GM18861 (cell line): ENCODE results near the gene CCSER1.
A peak's percentile ranks its signal among the peaks of the same experiment; 100 is the strongest.
"Not testable (repeated sequence)": the region's sequence is repeated elsewhere in the genome, so short reads cannot be mapped to it uniquely, and the experiment has no call there.

Experiments used
- ATAC-seq: cut with Tn5 transposase; IDR thresholded peaks from one replicate; pipeline ENCODE4 v1.9.1; 2021; ENCODE audit not compliant: unreplicated experiment

CCSER1 gene

GRCh38 chr4:91447168-91447567, 1320.0 kb downstream of the CCSER1 start:
- ATAC-seq = no peak

- no peak for ATAC-seq
Measured at GRCh38 chr4:91448668-91449330, 1321.6 kb downstream of the CCSER1 start.

GRCh38 chr4:91454111-91454510, 1326.9 kb downstream of the CCSER1 start:
- no peak for ATAC-seq

GRCh38 chr4:91462566-91462965, 1335.4 kb downstream of the CCSER1 start:
- not testable (repeated sequence) for ATAC-seq

GRCh38 chr4:91470671-91471070, 1343.5 kb downstream of the CCSER1 start:
- no peak for ATAC-seq

- no peak for ATAC-seq
Measured at GRCh38 chr4:91471280-91471679, 1344.1 kb downstream of the CCSER1 start.

GRCh38 chr4:91472046-91472445, 1344.9 kb downstream of the CCSER1 start:
- ATAC-seq = no peak

GRCh38 chr4:91485415-91485814, 1358.2 kb downstream of the CCSER1 start:
- ATAC-seq = no peak

GRCh38 chr4:91488946-91489345, 1361.8 kb downstream of the CCSER1 start:
- no peak for ATAC-seq

GRCh38 chr4:91497892-91498291, 1370.7 kb downstream of the CCSER1 start:
- peak; percentile 96 for ATAC-seq

GRCh38 chr4:91502365-91502764, 1375.2 kb downstream of the CCSER1 start:
- ATAC-seq = no peak

GRCh38 chr4:91513326-91513725, 1386.1 kb downstream of the CCSER1 start:
- no peak for ATAC-seq

GRCh38 chr4:91519155-91519554, 1392.0 kb downstream of the CCSER1 start:
- ATAC-seq = no peak

- no peak for ATAC-seq
Measured at GRCh38 chr4:91525621-91526020, 1398.4 kb downstream of the CCSER1 start.

GRCh38 chr4:91527056-91527455, 1399.9 kb downstream of the CCSER1 start:
- no peak for ATAC-seq

GRCh38 chr4:91567594-91567993, 1440.4 kb downstream of the CCSER1 start:
- ATAC-seq = no peak

GRCh38 chr4:91577864-91578263, 1450.7 kb downstream of the CCSER1 start:
- no peak for ATAC-seq

GRCh38 chr4:91590260-91590659, 1463.1 kb downstream of the CCSER1 start:
- ATAC-seq = no peak

GRCh38 chr4:91592125-91592524, 1464.9 kb downstream of the CCSER1 start:
- no peak for ATAC-seq

- no peak for ATAC-seq
Measured at GRCh38 chr4:91596718-91597117, 1469.5 kb downstream of the CCSER1 start.

GRCh38 chr4:91598696-91599095, 1471.5 kb downstream of the CCSER1 start:
- ATAC-seq = no peak

GRCh38 chr4:91600301-91600700, 1473.1 kb downstream of the CCSER1 start:
- no peak for ATAC-seq

- no peak for ATAC-seq
Measured at GRCh38 chr4:91601401-91601800, 1474.2 kb downstream of the CCSER1 start.
